Measurements from ENCODE around the gene CDSN.

GRCh38 chr6:31114541-31114878 lies 5.7 kb downstream of the CDSN start, which contains the start of gene PSORS1C1:
- TF ChIP-seq EP300 (IDR thresholded peaks at IDR 0.05; ENCODE audit: borderline replicate concordance) (no peak; the same call in 1 of the 2 replicates), CREB1 (IDR thresholded peaks at IDR 0.05; ENCODE audit: low read depth) (no peak), TCF12 (IDR thresholded peaks at IDR 0.05; ENCODE audit: low read depth) (peak; percentile 45; the same call in 1 of the 2 replicates), TAF1 (IDR thresholded peaks at IDR 0.05; ENCODE audit: low read depth) (no peak), RAD21 (IDR thresholded peaks at IDR 0.05; ENCODE audit: low read depth) (no peak), USF1 (IDR thresholded peaks at IDR 0.05) (no peak), MAX (IDR thresholded peaks at IDR 0.05) (no peak)
